NCI-H82 treated with DMSO at 0.1 percent for 48 hours (cell line): ENCODE results near the gene ANKRD44.

ENCODE experiments used
- DNase-seq: peaks from one replicate; lab custom pipeline; 2025; ENCODE audit not compliant: unreplicated experiment; lab: John Stamatoyannopoulos, UW

ANKRD44 gene

GRCh38 chr2:197124639-197125390, 185.8 kb downstream of the ANKRD44 start:
- no peak for DNase-seq

- DNase-seq = no peak
Measured at GRCh38 chr2:197122821-197123220, 187.8 kb downstream of the ANKRD44 start.

GRCh38 chr2:197121756-197122385, 188.7 kb downstream of the ANKRD44 start:
- no peak for DNase-seq

GRCh38 chr2:197121255-197121654, 189.3 kb downstream of the ANKRD44 start:
- DNase-seq = no peak

- no peak for DNase-seq
Measured at GRCh38 chr2:197116306-197116879, 194.2 kb downstream of the ANKRD44 start.

GRCh38 chr2:197115325-197115724, 195.3 kb downstream of the ANKRD44 start:
- no peak for DNase-seq

- DNase-seq = no peak
Measured at GRCh38 chr2:197113275-197113711, 197.3 kb downstream of the ANKRD44 start.

- DNase-seq = no peak
Measured at GRCh38 chr2:197109326-197109725, 201.3 kb downstream of the ANKRD44 start.

- no peak for DNase-seq
Measured at GRCh38 chr2:197108758-197109157, 201.8 kb downstream of the ANKRD44 start.

GRCh38 chr2:197107291-197108269, 203.0 kb downstream of the ANKRD44 start:
- DNase-seq = no peak

GRCh38 chr2:197103363-197103762, 207.2 kb downstream of the ANKRD44 start:
- DNase-seq = no peak

GRCh38 chr2:197102231-197102630, 208.3 kb downstream of the ANKRD44 start:
- no peak for DNase-seq

- DNase-seq = no peak
Measured at GRCh38 chr2:197101519-197101918, 209.1 kb downstream of the ANKRD44 start.

GRCh38 chr2:197097578-197098366, 212.8 kb downstream of the ANKRD44 start:
- no peak for DNase-seq

- no peak for DNase-seq
Measured at GRCh38 chr2:197096649-197097048, 213.9 kb downstream of the ANKRD44 start.

- DNase-seq = no peak
Measured at GRCh38 chr2:197092431-197092830, 218.1 kb downstream of the ANKRD44 start.

GRCh38 chr2:197090742-197091367, 219.7 kb downstream of the ANKRD44 start:
- DNase-seq = no peak

GRCh38 chr2:197089655-197090054, 220.9 kb downstream of the ANKRD44 start:
- DNase-seq = no peak

- no peak for DNase-seq
Measured at GRCh38 chr2:197088694-197089093, 221.9 kb downstream of the ANKRD44 start.

GRCh38 chr2:197086500-197086899, 224.1 kb downstream of the ANKRD44 start:
- no peak for DNase-seq
